DMS53 (cell line): ENCODE measurements around the gene PRSS8.
"Not testable (repeated sequence)": the region's sequence is repeated elsewhere in the genome, so short reads cannot be mapped to it uniquely, and the experiment has no call there.

Experiments used
- DNase-seq: peaks from one replicate; lab custom pipeline; 2025; lab: John Stamatoyannopoulos, UW

The PRSS8 gene

GRCh38 chr16:31135535-31136286 is at the start of gene PRSS8:
Gene PRSS8, minus strand, starts transcription at chr16:31135727. Its CDS starts 229 bp downstream, at chr16:31135498.
- peak; percentile 78 for DNase-seq

GRCh38 chr16:31184888-31185287 is 49.4 kb upstream of the PRSS8 start:
- no peak for DNase-seq

- no peak for DNase-seq
These were observed 48.2 kb upstream of the PRSS8 start for GRCh38 chr16:31183432-31184428.

- DNase-seq: no peak
These were observed 46.9 kb upstream of the PRSS8 start for GRCh38 chr16:31182391-31182790.

- peak; percentile 37 for DNase-seq
These were observed 45.7 kb upstream of the PRSS8 start for GRCh38 chr16:31181102-31181830.

- DNase-seq: peak; percentile 91
These were observed 44.4 kb upstream of the PRSS8 start, which contains the start of gene FUS for GRCh38 chr16:31179747-31180459. Gene FUS, plus strand, starts transcription at chr16:31180139. Its CDS starts 76 bp downstream, at chr16:31180215.

- peak; percentile 48 for DNase-seq
These were observed 43.8 kb upstream of the PRSS8 start for GRCh38 chr16:31179219-31179746.

GRCh38 chr16:31177136-31177535 is 41.6 kb upstream of the PRSS8 start:
- peak; percentile 69 for DNase-seq

GRCh38 chr16:31170048-31170447 is 34.5 kb upstream of the PRSS8 start:
- peak; percentile 49 for DNase-seq

GRCh38 chr16:31168848-31169247 is 33.3 kb upstream of the PRSS8 start:
- no peak for DNase-seq

GRCh38 chr16:31167315-31167714 is 31.8 kb upstream of the PRSS8 start:
- no peak for DNase-seq

- no peak for DNase-seq
These were observed 21.6 kb upstream of the PRSS8 start for GRCh38 chr16:31157136-31157535.

GRCh38 chr16:31150976-31151375 is 15.4 kb upstream of the PRSS8 start:
- not testable (repeated sequence) for DNase-seq

- peak; percentile 31 for DNase-seq
These were observed 14.7 kb upstream of the PRSS8 start, which contains the start of gene PRSS36 for GRCh38 chr16:31149894-31150890. Gene PRSS36, minus strand, starts transcription at chr16:31150066. Its CDS starts 31 bp downstream, at chr16:31150035.

- DNase-seq: no peak
These were observed 13.8 kb upstream of the PRSS8 start for GRCh38 chr16:31149332-31149731.

GRCh38 chr16:31148896-31149295 is 13.4 kb upstream of the PRSS8 start:
- DNase-seq: no peak

- peak; percentile 61 for DNase-seq
These were observed 12.8 kb upstream of the PRSS8 start for GRCh38 chr16:31148281-31148728.

GRCh38 chr16:31147574-31147973 is 12.0 kb upstream of the PRSS8 start:
- no peak for DNase-seq

- peak; percentile 84 for DNase-seq
These were observed 10.0 kb upstream of the PRSS8 start for GRCh38 chr16:31145398-31145990.
